ENCODE measurements around the gene SRF.

Gene SRF

GRCh38 chr6:43147691-43148477, 23.2 kb upstream of the SRF start:
- no peak for DNase-seq

GRCh38 chr6:43149265-43149664, 21.8 kb upstream of the SRF start:
- DNase-seq, result no peak

GRCh38 chr6:43150051-43150751, 20.9 kb upstream of the SRF start:
- no peak for DNase-seq

- no peak for DNase-seq
Measured at GRCh38 chr6:43159599-43159998, 11.5 kb upstream of the SRF start.

GRCh38 chr6:43163899-43164298, 7.2 kb upstream of the SRF start:
- DNase-seq, result no peak

GRCh38 chr6:43170417-43170930, 595 bp upstream of the SRF start:
- no peak for DNase-seq

- no peak for DNase-seq
Measured at GRCh38 chr6:43171707-43172103, 636 bp downstream of the SRF start.

- DNase-seq, result peak; percentile 34
Measured at GRCh38 chr6:43172104-43173007, 1.3 kb downstream of the SRF start.

- DNase-seq, result no peak
Measured at GRCh38 chr6:43173591-43174262, 2.7 kb downstream of the SRF start.

- peak; percentile 98 for DNase-seq
Measured at GRCh38 chr6:43174263-43175112, 3.4 kb downstream of the SRF start.

- no peak for DNase-seq
Measured at GRCh38 chr6:43175676-43176422, 4.8 kb downstream of the SRF start.

GRCh38 chr6:43176423-43176786, 5.3 kb downstream of the SRF start:
- DNase-seq, result no peak

- no peak for DNase-seq
Measured at GRCh38 chr6:43178150-43178549, 7.1 kb downstream of the SRF start.

- no peak for DNase-seq
Measured at GRCh38 chr6:43178951-43179830, 8.1 kb downstream of the SRF start.

- DNase-seq, result no peak
Measured at GRCh38 chr6:43180058-43180457, 9.0 kb downstream of the SRF start.

GRCh38 chr6:43180985-43181384, 9.9 kb downstream of the SRF start:
- DNase-seq, result no peak

- DNase-seq, result no peak
Measured at GRCh38 chr6:43181621-43181941, 10.5 kb downstream of the SRF start.

GRCh38 chr6:43181942-43182860, 11.1 kb downstream of the SRF start, which contains the start of gene CUL9:
CUL9 (plus strand) TSS chr6:43182196; CDS start chr6:43184311, 2,115 bp downstream.
- DNase-seq, result peak; percentile 73

- DNase-seq, result no peak
Measured at GRCh38 chr6:43183441-43183840, 12.4 kb downstream of the SRF start.
